ENCODE results near the gene CTAGE4. TPM values are rescaled to one million over a fixed set of nuclear protein-coding genes. Genes with fewer than 3 reads are reported as not detected.

The CTAGE4 gene
- total RNA-seq, 2 donors from 2014 or later: 6.3 to 8.7 TPM

Other genes starting within 250 kb of the CTAGE4 start
- not detected for gene OR2F2, start 248.2 kb upstream of the CTAGE4 start, total RNA-seq
- gene OR2F1, start 228.6 kb upstream of the CTAGE4 start, total RNA-seq: not detected
- not detected for gene OR6B1, start 183.1 kb upstream of the CTAGE4 start, total RNA-seq
- not detected for gene OR2A5, start 134.5 kb upstream of the CTAGE4 start, total RNA-seq
- not detected for gene OR2A25, start 113.7 kb upstream of the CTAGE4 start, total RNA-seq
- not detected for gene OR2A12, start 97.2 kb upstream of the CTAGE4 start, total RNA-seq
- not detected for gene OR2A2, start 73.9 kb upstream of the CTAGE4 start, total RNA-seq
- not detected for gene OR2A14, start 60.3 kb upstream of the CTAGE4 start, total RNA-seq
- 10 to 100 TPM in 1 of 2 donors, 1 to 10 TPM in 1; 9.5 to 18.4 TPM for gene ARHGEF35, start 12.4 kb downstream of the CTAGE4 start, total RNA-seq
- not detected for gene OR2A42, start 56.1 kb downstream of the CTAGE4 start, total RNA-seq
- 1 to 10 TPM; 3.8 to 4.8 TPM for gene OR2A7, start 81.3 kb downstream of the CTAGE4 start, total RNA-seq
- 1 to 10 TPM in 1 of 2 donors, not detected in 1; 8.4 TPM for gene CTAGE8, start 85.8 kb downstream of the CTAGE4 start, total RNA-seq
- not detected for gene OR2A1, start 129.0 kb downstream of the CTAGE4 start, total RNA-seq
- gene ARHGEF5, start 171.9 kb downstream of the CTAGE4 start, total RNA-seq: 10 to 100 TPM; 22.8 to 43.1 TPM
- not detected for gene NOBOX, start 220.2 kb downstream of the CTAGE4 start, total RNA-seq